HFFc6 (cell line): ENCODE results near the gene NLGN1. TPM values are rescaled to one million over a fixed set of nuclear protein-coding genes. Genes with fewer than 3 reads are reported as not detected.

Source experiments
- DNase-seq: peaks from one replicate; pipeline ENCODE4 v3.0.0-alpha.2; 2018
- H3K27ac Mint-ChIP-seq: 2 replicates; pipeline ENCODE4 v1.8.0; 2020; ENCODE audit warnings: mild to moderate bottlenecking, mixed read lengths
- H3K27me3 Mint-ChIP-seq: 2 replicates; pipeline ENCODE4 v1.8.0; 2021; ENCODE audit warnings: mild to moderate bottlenecking, moderate library complexity, mixed read lengths; ENCODE audit not compliant: insufficient read depth
- H3K36me3 Mint-ChIP-seq: 2 replicates; pipeline ENCODE4 v1.8.0; 2021; ENCODE audit warnings: low read depth, mixed read lengths
- H3K4me1 Mint-ChIP-seq: 2 replicates; pipeline ENCODE4 v1.8.0; 2020; ENCODE audit warnings: low read depth, mixed read lengths
- H3K4me3 Mint-ChIP-seq: 2 replicates; pipeline ENCODE4 v1.8.0; 2020; ENCODE audit warnings: mild to moderate bottlenecking, moderate library complexity, mixed read lengths
- H3K9me3 Mint-ChIP-seq: 2 replicates; pipeline ENCODE4 v1.8.0; 2020; ENCODE audit warnings: mild to moderate bottlenecking, mixed read lengths
- CTCF ChIP-seq: fragments of 200-600 bp; sonication (generic); IDR thresholded peaks from 2 replicates; pipeline ENCODE4 v1.5.0; 2021; ENCODE audit warnings: antibody characterized with exemption, mild to moderate bottlenecking
- total RNA-seq, 6 experiments: library from RNA; stranded (reverse); fragmentation: NEBNext Ultra II Directional; extraction: Animal tissue kit (Norgen Biotek cat#: 25700); gene quantifications; 2 replicates in 1 of 6; 3 replicates in 5 of 6; pipeline ENCODE4 v1.2.3, GENCODE V29; 2021

Gene NLGN1
- total RNA-seq, 6 experiments from 2014 or later, result 10.0 to 17.2 (median 15.7) TPM

GRCh38 chr3:173958805-173959204, 561.3 kb downstream of the NLGN1 start:
- H3K27ac Mint-ChIP-seq, result no peak overlapping the region
- H3K27me3 Mint-ChIP-seq, result no peaks in the 10 kb centered on the region
- peaks cover 13% of the 10 kb centered on the region for H3K4me1 Mint-ChIP-seq
- DNase-seq, result no peak
- H3K36me3 Mint-ChIP-seq, result no peaks in the 10 kb centered on the region
- no peaks in the 10 kb centered on the region for H3K9me3 Mint-ChIP-seq
- H3K4me3 Mint-ChIP-seq, result no peak overlapping the region
- no peak for TF ChIP-seq CTCF

- no peaks in the 10 kb centered on the region; the same call in 1 of the 2 replicates for H3K36me3 Mint-ChIP-seq
- H3K4me1 Mint-ChIP-seq, result peaks cover 27% of the 10 kb centered on the region
- no peak overlapping the region for H3K4me3 Mint-ChIP-seq
- no peak overlapping the region for H3K27ac Mint-ChIP-seq
- no peak for TF ChIP-seq CTCF
- H3K27me3 Mint-ChIP-seq, result no peaks in the 10 kb centered on the region; the same call in 1 of the 2 replicates
- no peaks in the 10 kb centered on the region for H3K9me3 Mint-ChIP-seq
- no peak for DNase-seq
Observed at GRCh38 chr3:173970281-173970680, 572.7 kb downstream of the NLGN1 start.

GRCh38 chr3:173976281-173976680, 578.7 kb downstream of the NLGN1 start:
- H3K4me3 Mint-ChIP-seq, result peak overlapping the region; percentile 4; the same call in 1 of the 2 replicates
- no peaks in the 10 kb centered on the region for H3K9me3 Mint-ChIP-seq
- no peaks in the 10 kb centered on the region; the same call in 1 of the 2 replicates for H3K27me3 Mint-ChIP-seq
- peaks cover 6% of the 10 kb centered on the region for H3K4me1 Mint-ChIP-seq
- H3K36me3 Mint-ChIP-seq, result no peaks in the 10 kb centered on the region; the same call in 1 of the 2 replicates
- DNase-seq, result no peak
- no peak overlapping the region for H3K27ac Mint-ChIP-seq
- no peak for TF ChIP-seq CTCF

- Mint-ChIP-seq H3K4me1 (peaks cover 11% of the 10 kb centered on the region), H3K27ac (no peak overlapping the region), H3K36me3 (no peaks in the 10 kb centered on the region), H3K4me3 (no peak overlapping the region), H3K27me3 (no peaks in the 10 kb centered on the region), H3K9me3 (no peaks in the 10 kb centered on the region)
- peak; percentile 84 for DNase-seq
- TF ChIP-seq CTCF, result no peak
Observed at GRCh38 chr3:173977747-173978146, 580.2 kb downstream of the NLGN1 start.

GRCh38 chr3:173983343-173983742, 585.8 kb downstream of the NLGN1 start:
- H3K36me3 Mint-ChIP-seq, result peaks cover 3% of the 10 kb centered on the region; the same call in 1 of the 2 replicates
- peak; percentile 71 for DNase-seq
- TF ChIP-seq CTCF, result no peak
- peak overlapping the region; percentile 63 for H3K4me3 Mint-ChIP-seq
- peak overlapping the region; percentile 67 for H3K27ac Mint-ChIP-seq
- H3K9me3 Mint-ChIP-seq, result no peaks in the 10 kb centered on the region
- peaks cover 35% of the 10 kb centered on the region for H3K4me1 Mint-ChIP-seq
- no peaks in the 10 kb centered on the region for H3K27me3 Mint-ChIP-seq
